HepG2 (cell line): ENCODE data around the gene COA7. TPM values are rescaled to one million over a fixed set of nuclear protein-coding genes. Genes with fewer than 3 reads are reported as not detected.

Experiments
- ATF6 ChIP-seq: sonication (generic); formaldehyde crosslinking; conservative IDR thresholded peaks from 2 replicates; pipeline ENCODE4 v1.4.0; 2020; ENCODE audit warnings: missing genetic modification reagents
- CCAR2 ChIP-seq: fragments of 200-400 bp; formaldehyde crosslinking; optimal IDR thresholded peaks from 2 replicates; pipeline ENCODE3; 2018; ENCODE audit warnings: low read depth, mild to moderate bottlenecking, low read length, moderate library complexity
- ETS1 ChIP-seq: sonication (generic); formaldehyde crosslinking; IDR thresholded peaks from 2 replicates; pipeline ENCODE4 v1.4.0; 2020; ENCODE audit warnings: missing genetic modification reagents
- HINFP ChIP-seq: sonication (generic); formaldehyde crosslinking; IDR thresholded peaks from 2 replicates; pipeline ENCODE4 v1.4.0; 2020; ENCODE audit warnings: low read depth, mild to moderate bottlenecking, missing genetic modification reagents
- KMT2B ChIP-seq: IDR thresholded peaks from 2 replicates; pipeline ENCODE4 v1.6.1; 2016; ENCODE audit warnings: missing genetic modification reagents, missing compliant biosample characterization
- NFE2 ChIP-seq: sonication (generic); formaldehyde crosslinking; IDR thresholded peaks from 2 replicates; pipeline ENCODE4 v1.4.0; 2020; ENCODE audit warnings: missing genetic modification reagents
- NR2C2 ChIP-seq: sonication (generic); formaldehyde crosslinking; IDR thresholded peaks from 2 replicates; pipeline ENCODE4 v1.4.0; 2020; ENCODE audit warnings: missing genetic modification reagents, mild to moderate bottlenecking, moderate library complexity, borderline replicate concordance
- PTBP1 ChIP-seq: fragments of 200-400 bp; formaldehyde crosslinking; IDR thresholded peaks from 2 replicates; pipeline ENCODE4 v1.6.1; 2018; ENCODE audit warnings: low read length, low read depth; ENCODE audit not compliant: poor library complexity, severe bottlenecking
- RAD21 ChIP-seq: fragments of 450-650 bp; formaldehyde crosslinking; IDR thresholded peaks from 2 replicates; pipeline ENCODE4 v1.5.0; 2020; ENCODE audit warnings: mild to moderate bottlenecking
- TOPORS ChIP-seq: sonication (generic); formaldehyde crosslinking; IDR thresholded peaks from 2 replicates; pipeline ENCODE4 v1.8.0; 2023; ENCODE audit warnings: mild to moderate bottlenecking, missing genetic modification reagents
- ZNF251 ChIP-seq: sonication (generic); formaldehyde crosslinking; IDR thresholded peaks from 2 replicates; pipeline ENCODE4 v1.9.0; 2021; ENCODE audit warnings: mild to moderate bottlenecking, missing genetic modification reagents
- ZNF468 ChIP-seq: sonication (generic); formaldehyde crosslinking; IDR thresholded peaks from 2 replicates; pipeline ENCODE4 v1.8.0; 2022; ENCODE audit warnings: mild to moderate bottlenecking, moderate library complexity, missing genetic modification reagents
- polyA plus RNA-seq, 8 experiments: library from polyadenylated mRNA; depleted of rRNA in 3 of 8; stranded (reverse) in 7 of 8; unstranded in 1 of 8; fragments of >200 nt; fragmentation: Illumina TruSeq in 4 of 8; extraction: Trizol in 4 of 8; gene quantifications; 2 replicates each; pipeline versions ENCODE4 v1.2.1 to v1.2.3, GENCODE V29; 2011 to 2016; ENCODE audit warnings: low read depth in 4 of 8, missing spikeins in 1 of 8, mixed read lengths in 1 of 8; ENCODE audit not compliant: insufficient read depth in 1 of 8
- total RNA-seq, 5 experiments: library from RNA; depleted of rRNA; stranded (reverse); fragments of >200 nt; fragmentation: Illumina TruSeq; extraction: Trizol; gene quantifications; 2 replicates each; pipeline ENCODE4 v1.2.3, GENCODE V29; 2016; ENCODE audit warnings: low read depth in 1 of 5
- TF ChIP-seq, protein P1 (sequence below): sonication (generic); formaldehyde crosslinking; IDR thresholded peaks from 2 replicates; pipeline ENCODE4 v1.4.0; 2020; ENCODE audit warnings: missing genetic modification reagents
- TF ChIP-seq, protein P2 (sequence below): sonication (generic); formaldehyde crosslinking; IDR thresholded peaks from 2 replicates; pipeline ENCODE4 v1.5.0; 2020; ENCODE audit warnings: missing genetic modification reagents
- TF ChIP-seq, protein P3 (sequence below): IDR thresholded peaks from 2 replicates; pipeline ENCODE4 v1.6.1; 2016; ENCODE audit warnings: missing biosample characterization, missing genetic modification reagents, low read depth
- TF ChIP-seq, protein P4 (sequence below): sonication (generic); formaldehyde crosslinking; IDR thresholded peaks from 2 replicates; pipeline ENCODE4 v1.5.0; 2020; ENCODE audit warnings: mild to moderate bottlenecking, low read depth, missing genetic modification reagents, borderline replicate concordance

Gene COA7
- total and polyA plus RNA-seq, 2 of the 13 experiments (the other 11 are each of a cell fraction or from before 2014, with no cell fraction given), result 12.3 to 30.4 TPM

GRCh38 chr1:52697795-52698674 is at the start of gene COA7 (continued):
- peak; percentile 58; the same call in 1 of the 2 replicates for TF ChIP-seq TOPORS (CRISPR knock-in tag)
- TF ChIP-seq, protein P1, sequence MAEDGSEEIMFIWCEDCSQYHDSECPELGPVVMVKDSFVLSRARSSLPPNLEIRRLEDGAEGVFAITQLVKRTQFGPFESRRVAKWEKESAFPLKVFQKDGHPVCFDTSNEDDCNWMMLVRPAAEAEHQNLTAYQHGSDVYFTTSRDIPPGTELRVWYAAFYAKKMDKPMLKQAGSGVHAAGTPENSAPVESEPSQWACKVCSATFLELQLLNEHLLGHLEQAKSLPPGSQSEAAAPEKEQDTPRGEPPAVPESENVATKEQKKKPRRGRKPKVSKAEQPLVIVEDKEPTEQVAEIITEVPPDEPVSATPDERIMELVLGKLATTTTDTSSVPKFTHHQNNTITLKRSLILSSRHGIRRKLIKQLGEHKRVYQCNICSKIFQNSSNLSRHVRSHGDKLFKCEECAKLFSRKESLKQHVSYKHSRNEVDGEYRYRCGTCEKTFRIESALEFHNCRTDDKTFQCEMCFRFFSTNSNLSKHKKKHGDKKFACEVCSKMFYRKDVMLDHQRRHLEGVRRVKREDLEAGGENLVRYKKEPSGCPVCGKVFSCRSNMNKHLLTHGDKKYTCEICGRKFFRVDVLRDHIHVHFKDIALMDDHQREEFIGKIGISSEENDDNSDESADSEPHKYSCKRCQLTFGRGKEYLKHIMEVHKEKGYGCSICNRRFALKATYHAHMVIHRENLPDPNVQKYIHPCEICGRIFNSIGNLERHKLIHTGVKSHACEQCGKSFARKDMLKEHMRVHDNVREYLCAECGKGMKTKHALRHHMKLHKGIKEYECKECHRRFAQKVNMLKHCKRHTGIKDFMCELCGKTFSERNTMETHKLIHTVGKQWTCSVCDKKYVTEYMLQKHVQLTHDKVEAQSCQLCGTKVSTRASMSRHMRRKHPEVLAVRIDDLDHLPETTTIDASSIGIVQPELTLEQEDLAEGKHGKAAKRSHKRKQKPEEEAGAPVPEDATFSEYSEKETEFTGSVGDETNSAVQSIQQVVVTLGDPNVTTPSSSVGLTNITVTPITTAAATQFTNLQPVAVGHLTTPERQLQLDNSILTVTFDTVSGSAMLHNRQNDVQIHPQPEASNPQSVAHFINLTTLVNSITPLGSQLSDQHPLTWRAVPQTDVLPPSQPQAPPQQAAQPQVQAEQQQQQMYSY (CRISPR knock-in tag), result peak; percentile 75
- no peak for TF ChIP-seq PTBP1
- no peak for TF ChIP-seq NFE2 (CRISPR knock-in tag)
- no peak; the same call in 1 of the 2 replicates for TF ChIP-seq ATF6 (CRISPR knock-in tag)
- peak; percentile 75 for TF ChIP-seq KMT2B
- TF ChIP-seq NR2C2, result peak; percentile 72; the same call in 1 of the 2 replicates
- peak; percentile 91 for TF ChIP-seq ZNF468
- TF ChIP-seq, protein P2, sequence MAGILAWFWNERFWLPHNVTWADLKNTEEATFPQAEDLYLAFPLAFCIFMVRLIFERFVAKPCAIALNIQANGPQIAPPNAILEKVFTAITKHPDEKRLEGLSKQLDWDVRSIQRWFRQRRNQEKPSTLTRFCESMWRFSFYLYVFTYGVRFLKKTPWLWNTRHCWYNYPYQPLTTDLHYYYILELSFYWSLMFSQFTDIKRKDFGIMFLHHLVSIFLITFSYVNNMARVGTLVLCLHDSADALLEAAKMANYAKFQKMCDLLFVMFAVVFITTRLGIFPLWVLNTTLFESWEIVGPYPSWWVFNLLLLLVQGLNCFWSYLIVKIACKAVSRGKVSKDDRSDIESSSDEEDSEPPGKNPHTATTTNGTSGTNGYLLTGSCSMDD, result no peak
- TF ChIP-seq, protein P3, sequence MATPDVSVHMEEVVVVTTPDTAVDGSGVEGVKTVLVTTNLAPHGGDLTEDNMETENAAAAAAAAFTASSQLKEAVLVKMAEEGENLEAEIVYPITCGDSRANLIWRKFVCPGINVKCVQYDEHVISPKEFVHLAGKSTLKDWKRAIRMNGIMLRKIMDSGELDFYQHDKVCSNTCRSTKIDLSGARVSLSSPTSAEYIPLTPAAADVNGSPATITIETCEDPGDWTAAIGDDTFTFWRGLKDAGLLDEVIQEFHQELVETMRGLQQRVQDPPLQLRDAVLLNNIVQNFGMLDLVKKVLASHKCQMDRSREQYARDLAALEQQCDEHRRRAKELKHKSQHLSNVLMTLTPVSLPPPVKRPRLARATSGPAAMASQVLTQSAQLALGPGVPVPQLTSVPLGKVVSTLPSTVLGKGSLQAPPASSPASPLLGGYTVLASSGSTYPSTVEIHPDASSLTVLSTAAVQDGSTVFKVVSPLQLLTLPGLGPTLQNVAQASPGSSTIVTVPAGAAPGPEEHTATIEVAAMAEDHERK, result peak; percentile 69
- TF ChIP-seq CCAR2, result no peak
- TF ChIP-seq ZNF251 (CRISPR knock-in tag), result no peak
- peak; percentile 93; the same call in 1 of the 2 replicates for TF ChIP-seq ETS1 (CRISPR knock-in tag)
- peak; percentile 33; the same call in 1 of the 2 replicates for TF ChIP-seq RAD21 (CRISPR knock-in tag)
- TF ChIP-seq, protein P4, sequence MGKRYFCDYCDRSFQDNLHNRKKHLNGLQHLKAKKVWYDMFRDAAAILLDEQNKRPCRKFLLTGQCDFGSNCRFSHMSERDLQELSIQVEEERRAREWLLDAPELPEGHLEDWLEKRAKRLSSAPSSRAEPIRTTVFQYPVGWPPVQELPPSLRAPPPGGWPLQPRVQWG (CRISPR knock-in tag), result no peak
- TF ChIP-seq HINFP (CRISPR knock-in tag), result peak; percentile 87
